Measurements from ENCODE around the gene REXO4. TPM values are rescaled to one million over a fixed set of nuclear protein-coding genes. Genes with fewer than 3 reads are reported as not detected.

REXO4 gene
- total and polyA plus RNA-seq, 2 experiments from 2014 or later, result 17.2 to 19.4 TPM

- WGBS (ENCODE audit: low lambda C conversion rate, missing lambda C conversion rate), result 96% methylated on average over 3 of the region's 3 CpGs
- Histone ChIP-seq H3K4me1 (ENCODE audit: insufficient read depth) (no peaks in the 10 kb centered on the region), H3K27ac (no peak overlapping the region), H3K9me2 (replicated peaks; ENCODE audit: insufficient read depth) (no peaks in the 10 kb centered on the region), H3K27me3 (no peaks in the 10 kb centered on the region), H3K36me3 (replicated peaks; ENCODE audit: insufficient read depth, low read depth) (no peaks in the 10 kb centered on the region), H3K9me3 (ENCODE audit: low read depth) (no peaks in the 10 kb centered on the region), H3K4me3 (no peak overlapping the region), H4K20me1 (ENCODE audit: insufficient read depth, poor library complexity, severe bottlenecking) (no peaks in the 10 kb centered on the region), H3K4me2 (no peak overlapping the region), H3K79me2 (no peaks in the 10 kb centered on the region), H2AFZ (no peak overlapping the region)
- no peak for TF ChIP-seq EZH2 (IDR thresholded peaks at IDR 0.05; ENCODE audit: borderline replicate concordance)
- TF ChIP-seq EZH2phosphoT487 (IDR thresholded peaks at IDR 0.05; ENCODE audit: low read depth, severe bottlenecking, unreplicated experiment), result no peak
- no peak for TF ChIP-seq CTCF (IDR thresholded peaks at IDR 0.05; ENCODE audit: poor library complexity)
- DNase-seq (ENCODE audit: low spot score), result no peak
These were observed 34.4 kb downstream of the REXO4 start for GRCh38 chr9:133383438-133383837.

- Histone ChIP-seq H3K27me3 (no peaks in the 10 kb centered on the region), H3K79me2 (no peaks in the 10 kb centered on the region), H3K4me2 (no peak overlapping the region), H3K9me2 (replicated peaks; ENCODE audit: insufficient read depth) (no peaks in the 10 kb centered on the region), H2AFZ (no peak overlapping the region), H3K4me3 (no peak overlapping the region), H4K20me1 (ENCODE audit: insufficient read depth, poor library complexity, severe bottlenecking) (no peaks in the 10 kb centered on the region), H3K27ac (no peak overlapping the region), H3K36me3 (replicated peaks; ENCODE audit: insufficient read depth, low read depth) (no peaks in the 10 kb centered on the region), H3K9me3 (ENCODE audit: low read depth) (no peaks in the 10 kb centered on the region), H3K4me1 (ENCODE audit: insufficient read depth) (no peaks in the 10 kb centered on the region)
- no peak for DNase-seq (ENCODE audit: low spot score)
- no peak for TF ChIP-seq EZH2phosphoT487 (IDR thresholded peaks at IDR 0.05; ENCODE audit: low read depth, severe bottlenecking, unreplicated experiment)
- TF ChIP-seq EZH2 (IDR thresholded peaks at IDR 0.05; ENCODE audit: borderline replicate concordance), result no peak
- no peak for TF ChIP-seq CTCF (IDR thresholded peaks at IDR 0.05; ENCODE audit: poor library complexity)
- 97% methylated on average over 4 of the region's 4 CpGs for WGBS (ENCODE audit: low lambda C conversion rate, missing lambda C conversion rate)
These were observed 35.2 kb downstream of the REXO4 start for GRCh38 chr9:133382507-133383141.

- H3K9me3 ChIP-seq (ENCODE audit: low read depth), result no peaks in the 10 kb centered on the region
- TF ChIP-seq EZH2phosphoT487 (IDR thresholded peaks at IDR 0.05; ENCODE audit: low read depth, severe bottlenecking, unreplicated experiment) (no peak), CTCF (IDR thresholded peaks at IDR 0.05; ENCODE audit: poor library complexity) (no peak)
- no peaks in the 10 kb centered on the region for H3K36me3 ChIP-seq (replicated peaks; ENCODE audit: insufficient read depth, low read depth)
- H3K79me2 ChIP-seq, result no peaks in the 10 kb centered on the region
- H3K4me2 ChIP-seq, result no peak overlapping the region
- 81% methylated on average over 4 of the region's 4 CpGs for WGBS (ENCODE audit: low lambda C conversion rate, missing lambda C conversion rate)
- H3K27me3 ChIP-seq, result no peaks in the 10 kb centered on the region
- H3K27ac ChIP-seq, result no peak overlapping the region
- H4K20me1 ChIP-seq (ENCODE audit: insufficient read depth, poor library complexity, severe bottlenecking), result no peaks in the 10 kb centered on the region
- no peak overlapping the region for H2AFZ ChIP-seq
- no peaks in the 10 kb centered on the region for H3K4me1 ChIP-seq (ENCODE audit: insufficient read depth)
- no peak for DNase-seq (ENCODE audit: low spot score)
- H3K4me3 ChIP-seq, result no peak overlapping the region
- no peaks in the 10 kb centered on the region for H3K9me2 ChIP-seq (replicated peaks; ENCODE audit: insufficient read depth)
These were observed 37.1 kb downstream of the REXO4 start for GRCh38 chr9:133380734-133381133.
